ENCODE results near the gene CARD6.

The CARD6 gene

GRCh38 chr5:40906351-40906751, 65.2 kb downstream of the CARD6 start:
- H3K27ac Mint-ChIP-seq: peak overlapping the region; percentile 22 to 49 (median 39)
- H3K27me3 Mint-ChIP-seq (ENCODE audit: low read depth): no peaks in the 10 kb centered on the region
- no peaks in the 10 kb centered on the region for H3K9me3 Mint-ChIP-seq
- peaks cover 49% of the 10 kb centered on the region for H3K4me1 Mint-ChIP-seq
- TF ChIP-seq, protein P1, sequence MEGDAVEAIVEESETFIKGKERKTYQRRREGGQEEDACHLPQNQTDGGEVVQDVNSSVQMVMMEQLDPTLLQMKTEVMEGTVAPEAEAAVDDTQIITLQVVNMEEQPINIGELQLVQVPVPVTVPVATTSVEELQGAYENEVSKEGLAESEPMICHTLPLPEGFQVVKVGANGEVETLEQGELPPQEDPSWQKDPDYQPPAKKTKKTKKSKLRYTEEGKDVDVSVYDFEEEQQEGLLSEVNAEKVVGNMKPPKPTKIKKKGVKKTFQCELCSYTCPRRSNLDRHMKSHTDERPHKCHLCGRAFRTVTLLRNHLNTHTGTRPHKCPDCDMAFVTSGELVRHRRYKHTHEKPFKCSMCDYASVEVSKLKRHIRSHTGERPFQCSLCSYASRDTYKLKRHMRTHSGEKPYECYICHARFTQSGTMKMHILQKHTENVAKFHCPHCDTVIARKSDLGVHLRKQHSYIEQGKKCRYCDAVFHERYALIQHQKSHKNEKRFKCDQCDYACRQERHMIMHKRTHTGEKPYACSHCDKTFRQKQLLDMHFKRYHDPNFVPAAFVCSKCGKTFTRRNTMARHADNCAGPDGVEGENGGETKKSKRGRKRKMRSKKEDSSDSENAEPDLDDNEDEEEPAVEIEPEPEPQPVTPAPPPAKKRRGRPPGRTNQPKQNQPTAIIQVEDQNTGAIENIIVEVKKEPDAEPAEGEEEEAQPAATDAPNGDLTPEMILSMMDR (IDR thresholded peaks at IDR 0.05; ENCODE audit: unreplicated experiment in 3 of 3): no peak
- H3K4me3 Mint-ChIP-seq: no peak overlapping the region
- peaks cover 3% of the 10 kb centered on the region for H3K36me3 Mint-ChIP-seq (ENCODE audit: low read depth)

DNA sequence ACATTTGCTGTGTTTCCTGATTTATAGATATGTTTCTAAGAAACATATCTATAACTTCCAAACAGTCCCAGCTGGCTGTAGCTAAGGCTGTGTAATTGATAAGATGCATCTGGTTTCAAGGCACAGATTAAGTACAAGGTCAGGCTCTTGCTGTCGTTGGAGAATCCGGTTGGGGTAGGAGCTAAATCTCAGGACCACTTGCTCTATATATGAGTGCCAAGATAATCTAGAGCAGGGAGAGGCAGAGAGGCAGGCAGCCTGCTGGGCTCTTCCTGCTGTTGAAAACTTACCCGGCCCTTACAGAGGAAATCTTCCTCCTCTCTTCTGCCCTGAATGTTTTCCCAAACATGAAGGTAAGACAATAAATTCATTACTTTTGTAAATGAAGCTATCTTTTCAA, 68.1 kb downstream of the CARD6 start, which contains the start of gene C7:
Gene C7, plus strand, starts transcription at position 234 of the 400 bp plus-strand sequence. Its CDS starts 114 bp downstream, at position 348.
- H3K36me3 Mint-ChIP-seq (ENCODE audit: low read depth): peaks cover 4% of the 10 kb centered on the region
- TF ChIP-seq, protein P1 (IDR thresholded peaks at IDR 0.05; ENCODE audit: unreplicated experiment in 3 of 3): no peak
- H3K4me3 Mint-ChIP-seq: peak within 1 kb of the TSS; percentile 76 to 85 (median 84)
- no peaks in the 10 kb centered on the region for H3K9me3 Mint-ChIP-seq
- H3K4me1 Mint-ChIP-seq: peaks cover 44% of the 10 kb centered on the region
- H3K27me3 Mint-ChIP-seq (ENCODE audit: low read depth): no peaks in the 10 kb centered on the region
- peak within 1 kb of the TSS; percentile 92 to 94 (median 92) for H3K27ac Mint-ChIP-seq

- H3K36me3 Mint-ChIP-seq (ENCODE audit: low read depth): peaks cover 4% of the 10 kb centered on the region
- TF ChIP-seq, protein P1 (IDR thresholded peaks at IDR 0.05; ENCODE audit: unreplicated experiment in 3 of 3): no peak
- H3K4me1 Mint-ChIP-seq: peaks cover 39% of the 10 kb centered on the region
- H3K4me3 Mint-ChIP-seq: peak overlapping the region; percentile 76 to 85 (median 84)
- H3K9me3 Mint-ChIP-seq: no peaks in the 10 kb centered on the region
- no peaks in the 10 kb centered on the region for H3K27me3 Mint-ChIP-seq (ENCODE audit: low read depth)
- H3K27ac Mint-ChIP-seq: peak overlapping the region; percentile 92 to 94 (median 92)
Observed at GRCh38 chr5:40909723-40910122, 68.6 kb downstream of the CARD6 start.

All from nephron (organoid).